PC-9 (cell line): ENCODE data around the gene FGF4. TPM values are rescaled to one million over a fixed set of nuclear protein-coding genes. Genes with fewer than 3 reads are reported as not detected.
"Not testable (repeated sequence)": the region's sequence is repeated elsewhere in the genome, so short reads cannot be mapped to it uniquely, and the experiment has no call there.

Experiments used
- BruUV-seq: library from RNA; stranded (reverse); fragments of 400-500 nt; replicated peaks from 2 replicates; lab custom pipeline; 2021; lab: Mats Ljungman, UMichigan
- CTCF ChIA-PET: fragments of 300-600 bp; sonication (Branson Sonifier 250); formaldehyde crosslinking; loops from one replicate; lab custom pipeline; 2022; ENCODE audit warnings: antibody characterized with exemption; lab: Charles Lee
- POLR2A ChIA-PET: fragments of 300-600 bp; sonication (Branson Sonifier 250); formaldehyde crosslinking; loops from one replicate; lab custom pipeline; 2022; ENCODE audit warnings: antibody characterized with exemption; ENCODE audit not compliant: unreplicated experiment; lab: Charles Lee
- DNase-seq, 2 experiments: peaks; one replicate each; pipeline versions ENCODE4 v3.0.0 to v3.0.0-alpha.2; 2015 to 2022; ENCODE audit warnings: mixed read lengths in 1 of 2
- H2AFZ ChIP-seq: fragments of 200-600 bp; sonication (generic); 2 replicates; pipeline ENCODE4 v1.8.1; 2017; ENCODE audit warnings: antibody characterized with exemption
- H3F3A ChIP-seq: fragments of 200-600 bp; sonication (generic); 2 replicates; pipeline ENCODE4 v1.8.1; 2017; ENCODE audit warnings: antibody characterized with exemption, mild to moderate bottlenecking, low read depth; ENCODE audit not compliant: insufficient read depth
- H3K27ac ChIP-seq: fragments of 200-600 bp; sonication (generic); 2 replicates; pipeline ENCODE4 v1.6.1; 2016; ENCODE audit warnings: mixed run types
- H3K27me3 ChIP-seq: fragments of 200-600 bp; sonication (generic); 2 replicates; pipeline ENCODE4 v1.6.1; 2016; ENCODE audit warnings: low read depth, mixed run types; ENCODE audit not compliant: insufficient read depth
- H3K36me3 ChIP-seq: fragments of 200-600 bp; sonication (generic); 2 replicates; pipeline ENCODE4 v1.6.1; 2016; ENCODE audit warnings: low read depth, mixed run types
- H3K4me1 ChIP-seq: fragments of 200-600 bp; sonication (generic); replicated peaks from 2 replicates; pipeline ENCODE4 v1.6.1; 2016; ENCODE audit warnings: mixed run types; ENCODE audit not compliant: insufficient read depth
- H3K4me2 ChIP-seq: fragments of 200-600 bp; sonication (generic); 2 replicates; pipeline ENCODE4 v1.6.1; 2017; ENCODE audit warnings: mixed run types
- H3K4me3 ChIP-seq: fragments of 200-600 bp; sonication (generic); 2 replicates; pipeline ENCODE4 v1.6.1; 2016; ENCODE audit warnings: mixed run types
- H3K79me2 ChIP-seq: fragments of 200-600 bp; sonication (generic); 2 replicates; pipeline ENCODE4 v1.6.1; 2017; ENCODE audit warnings: low read depth, mixed run types
- H3K9me2 ChIP-seq: fragments of 200-600 bp; sonication (generic); 2 replicates; pipeline ENCODE4 v1.8.1; 2017; ENCODE audit warnings: mild to moderate bottlenecking; ENCODE audit not compliant: insufficient read depth
- H3K9me3 ChIP-seq: fragments of 200-600 bp; sonication (generic); 2 replicates; pipeline ENCODE4 v1.8.1; 2016; ENCODE audit warnings: low read depth; ENCODE audit not compliant: insufficient read depth
- H4K20me1 ChIP-seq: fragments of 200-600 bp; sonication (generic); 2 replicates; pipeline ENCODE4 v1.8.1; 2017; ENCODE audit not compliant: insufficient read depth
- CTCF ChIP-seq: fragments of 200-600 bp; sonication (generic); conservative IDR thresholded peaks from 2 replicates; pipeline ENCODE4 v1.6.1; 2017; ENCODE audit warnings: mixed run types, antibody characterized with exemption, mild to moderate bottlenecking, moderate library complexity
- EZH2 ChIP-seq: fragments of 200-600 bp; sonication (generic); IDR thresholded peaks from 2 replicates; pipeline ENCODE4 v1.8.0; 2017; ENCODE audit warnings: antibody characterized with exemption, low read depth
- intact Hi-C: fragments of 100-400 bp; cut with micrococcal nuclease; formaldehyde crosslinking; loops from one replicate; pipeline ENCODE4 v1.10.0; 2022; ENCODE audit not compliant: unreplicated experiment
- total RNA-seq: library from RNA; stranded (reverse); gene quantifications from 2 replicates; pipeline ENCODE4 v1.2.3, GENCODE V29; 2021

FGF4 gene
- total RNA-seq, 1 experiment from 2014 or later = not detected

GRCh38 chr11:69765498-69765995, 9.6 kb downstream of the FGF4 start:
- no peak overlapping the region for H2AFZ ChIP-seq
- peaks cover 10% of the 10 kb centered on the region; the same call in 1 of the 2 replicates for H3K27me3 ChIP-seq
- H3K4me3 ChIP-seq = no peak overlapping the region
- no peaks in the 10 kb centered on the region for H3K36me3 ChIP-seq
- no peaks in the 10 kb centered on the region for H3K4me1 ChIP-seq
- H3K9me3 ChIP-seq = no peaks in the 10 kb centered on the region
- ChIA-PET CTCF (interaction anchor here (0.6 kb wide), 1 partner anchor 483 kb away, joined by 4 read pairs; no protein-coding TSS in a partner anchor), POLR2A (no interaction called here)
- no peak overlapping the region for H3K4me2 ChIP-seq
- H3F3A ChIP-seq = peaks cover 4% of the 10 kb centered on the region; the same call in 1 of the 2 replicates
- no TSS peak for BruUV-seq
- TF ChIP-seq CTCF (no peak), EZH2 (no peak)
- DNase-seq = no peak
- intact Hi-C loops = no loop called here
- no peak overlapping the region for H3K27ac ChIP-seq
- H4K20me1 ChIP-seq = no peaks in the 10 kb centered on the region
- no peaks in the 10 kb centered on the region for H3K9me2 ChIP-seq
- no peaks in the 10 kb centered on the region for H3K79me2 ChIP-seq

- H3K4me3 ChIP-seq, H4K20me1 ChIP-seq, BruUV-seq, H3K9me2 ChIP-seq, intact Hi-C loops, DNase-seq, POLR2A ChIA-PET, H3F3A ChIP-seq, CTCF ChIA-PET, H3K79me2 ChIP-seq, H3K4me2 ChIP-seq, H3K36me3 ChIP-seq, H3K4me1 ChIP-seq, H3K27ac ChIP-seq, H3K9me3 ChIP-seq, H2AFZ ChIP-seq: not testable (repeated sequence)
- H3K27me3 ChIP-seq = peaks cover 10% of the 10 kb centered on the region; the same call in 1 of the 2 replicates
Observed at GRCh38 chr11:69764918-69765317, 10.2 kb downstream of the FGF4 start.

GRCh38 chr11:69760319-69760718, 14.8 kb downstream of the FGF4 start:
- Histone ChIP-seq H3K4me1 (no peaks in the 10 kb centered on the region), H3K9me3 (no peaks in the 10 kb centered on the region), H3K4me3 (no peak overlapping the region), H3F3A (no peaks in the 10 kb centered on the region), H3K36me3 (no peaks in the 10 kb centered on the region), H3K27ac (no peak overlapping the region), H3K79me2 (no peaks in the 10 kb centered on the region), H3K27me3 (0 out of 2 replicates have a peak, but pooled peaks cover 4% of the 10 kb centered on the region), H3K4me2 (no peak overlapping the region), H2AFZ (no peak overlapping the region), H4K20me1 (no peaks in the 10 kb centered on the region), H3K9me2 (no peaks in the 10 kb centered on the region)
- TF ChIP-seq EZH2 (no peak), CTCF (no peak)
- POLR2A ChIA-PET = interaction anchor here (0.7 kb wide), 1 partner anchor 607 kb away, joined by 5 read pairs; no protein-coding TSS in a partner anchor
- CTCF ChIA-PET = interaction anchor here (0.5 kb wide), 1 partner anchor 25 kb away, joined by 5 read pairs; no protein-coding TSS in a partner anchor
- intact Hi-C loops = no loop called here
- DNase-seq = no peak
- no TSS peak for BruUV-seq

GRCh38 chr11:69752890-69753289, 22.3 kb downstream of the FGF4 start:
- Histone ChIP-seq H3K4me2 (no peak overlapping the region), H4K20me1 (no peaks in the 10 kb centered on the region), H3K9me3 (no peaks in the 10 kb centered on the region), H3F3A (no peaks in the 10 kb centered on the region), H3K9me2 (no peaks in the 10 kb centered on the region), H3K4me3 (no peak overlapping the region), H3K27me3 (peaks cover 4% of the 10 kb centered on the region; the same call in 1 of the 2 replicates), H3K4me1 (no peaks in the 10 kb centered on the region), H3K36me3 (no peaks in the 10 kb centered on the region), H3K79me2 (no peaks in the 10 kb centered on the region), H2AFZ (no peak overlapping the region), H3K27ac (no peak overlapping the region)
- no peak for DNase-seq
- CTCF ChIA-PET = no interaction called here
- no peak for TF ChIP-seq CTCF
- TF ChIP-seq EZH2 = no peak
- BruUV-seq = no TSS peak
- intact Hi-C loops = no loop called here
- POLR2A ChIA-PET = no interaction called here
